ENCODE measurements around the gene FGF16.

DNA sequence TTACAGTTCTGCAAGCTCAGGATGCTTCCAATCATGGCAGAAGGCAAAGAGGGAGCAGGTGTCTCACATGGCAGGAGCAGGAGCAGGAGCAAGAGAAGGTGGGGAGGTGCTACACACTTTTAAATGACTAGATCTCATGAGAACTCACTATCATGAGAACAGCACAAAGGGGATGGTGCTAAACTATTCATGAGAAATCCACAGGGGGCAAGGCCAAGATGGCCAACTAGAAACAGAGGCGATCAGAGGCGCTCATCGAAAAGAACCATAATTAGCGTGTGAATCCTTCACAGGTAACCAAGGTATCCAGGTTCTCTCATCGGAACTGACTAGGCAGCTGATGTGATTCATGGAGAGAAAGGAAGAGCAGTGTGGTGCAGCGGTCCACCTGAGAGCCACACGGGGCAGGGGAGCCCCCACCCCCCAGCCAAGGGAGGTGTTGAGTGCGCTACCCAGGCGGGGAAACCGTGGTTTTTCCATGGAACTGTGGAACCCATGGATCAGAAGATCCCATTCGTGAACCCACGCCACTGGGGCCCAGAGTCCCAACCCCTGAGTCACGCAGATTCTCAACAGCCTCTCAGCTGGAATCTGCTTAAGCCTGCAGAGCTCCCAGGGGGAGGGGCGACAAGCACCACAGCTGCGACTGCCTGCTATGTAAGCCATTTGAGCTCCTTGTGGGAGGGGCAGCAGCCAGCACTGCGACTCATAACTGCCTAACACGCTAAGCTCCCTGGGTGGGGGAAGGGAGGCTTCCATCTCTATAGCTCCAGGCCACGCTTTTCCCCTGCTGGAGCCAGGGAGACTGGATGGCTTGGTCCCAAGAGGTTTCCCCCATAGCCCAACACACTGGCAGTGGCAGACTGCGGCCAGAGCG lies 46.7 kb downstream of the FGF16 start:
- no peak for TF ChIP-seq POLR2AphosphoS5 (IDR thresholded peaks at IDR 0.05; ENCODE audit: insufficient read depth in 1 of 2, low read depth in 1 of 2)
- TF ChIP-seq, protein P1, sequence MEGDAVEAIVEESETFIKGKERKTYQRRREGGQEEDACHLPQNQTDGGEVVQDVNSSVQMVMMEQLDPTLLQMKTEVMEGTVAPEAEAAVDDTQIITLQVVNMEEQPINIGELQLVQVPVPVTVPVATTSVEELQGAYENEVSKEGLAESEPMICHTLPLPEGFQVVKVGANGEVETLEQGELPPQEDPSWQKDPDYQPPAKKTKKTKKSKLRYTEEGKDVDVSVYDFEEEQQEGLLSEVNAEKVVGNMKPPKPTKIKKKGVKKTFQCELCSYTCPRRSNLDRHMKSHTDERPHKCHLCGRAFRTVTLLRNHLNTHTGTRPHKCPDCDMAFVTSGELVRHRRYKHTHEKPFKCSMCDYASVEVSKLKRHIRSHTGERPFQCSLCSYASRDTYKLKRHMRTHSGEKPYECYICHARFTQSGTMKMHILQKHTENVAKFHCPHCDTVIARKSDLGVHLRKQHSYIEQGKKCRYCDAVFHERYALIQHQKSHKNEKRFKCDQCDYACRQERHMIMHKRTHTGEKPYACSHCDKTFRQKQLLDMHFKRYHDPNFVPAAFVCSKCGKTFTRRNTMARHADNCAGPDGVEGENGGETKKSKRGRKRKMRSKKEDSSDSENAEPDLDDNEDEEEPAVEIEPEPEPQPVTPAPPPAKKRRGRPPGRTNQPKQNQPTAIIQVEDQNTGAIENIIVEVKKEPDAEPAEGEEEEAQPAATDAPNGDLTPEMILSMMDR (IDR thresholded peaks at IDR 0.05), result no peak
- TF ChIP-seq POLR2A (IDR thresholded peaks at IDR 0.05), result no peak

Data from vagina (tissue), 2 donors.